ENCODE data around the gene AMPH.
"Not testable (repeated sequence)": the region's sequence is repeated elsewhere in the genome, so short reads cannot be mapped to it uniquely, and the experiment has no call there.

Gene AMPH

DNA sequence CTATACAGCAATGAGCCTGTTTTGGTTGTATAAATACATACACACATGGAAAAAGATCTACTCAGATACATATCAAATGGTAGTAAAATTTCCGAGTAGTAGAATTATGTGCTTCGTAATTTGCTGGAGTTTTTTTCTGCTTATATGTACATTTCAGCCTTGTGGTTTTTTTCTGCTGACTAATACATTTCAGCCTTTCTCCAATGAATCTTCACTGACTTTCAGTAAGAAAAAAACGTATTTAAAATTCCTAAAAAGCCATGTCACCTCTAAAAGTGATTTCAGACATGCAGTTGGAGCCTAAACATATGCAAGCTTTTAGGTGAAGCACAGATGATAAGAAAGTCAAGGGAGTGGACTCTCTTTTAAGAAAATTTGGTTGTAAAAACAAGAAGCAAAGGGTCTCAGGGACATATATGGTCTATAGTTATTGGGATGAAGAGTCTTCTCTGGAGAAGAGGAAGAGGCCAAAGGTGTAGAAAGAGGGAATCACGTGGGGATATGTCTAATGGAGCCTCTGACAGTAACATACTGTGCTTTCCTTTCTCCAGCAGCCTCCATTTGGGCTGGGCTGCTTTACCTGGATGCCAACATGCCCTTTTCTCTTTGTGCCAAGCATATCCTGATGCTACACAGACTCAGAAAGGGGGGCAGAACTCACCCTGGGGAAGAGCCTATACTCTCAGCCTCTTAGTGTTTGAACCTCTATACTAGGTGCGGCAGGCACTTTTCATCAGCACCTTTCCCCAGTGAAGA lies 2.4 kb downstream of the AMPH start:
- DNase-seq, result no peak

DNA sequence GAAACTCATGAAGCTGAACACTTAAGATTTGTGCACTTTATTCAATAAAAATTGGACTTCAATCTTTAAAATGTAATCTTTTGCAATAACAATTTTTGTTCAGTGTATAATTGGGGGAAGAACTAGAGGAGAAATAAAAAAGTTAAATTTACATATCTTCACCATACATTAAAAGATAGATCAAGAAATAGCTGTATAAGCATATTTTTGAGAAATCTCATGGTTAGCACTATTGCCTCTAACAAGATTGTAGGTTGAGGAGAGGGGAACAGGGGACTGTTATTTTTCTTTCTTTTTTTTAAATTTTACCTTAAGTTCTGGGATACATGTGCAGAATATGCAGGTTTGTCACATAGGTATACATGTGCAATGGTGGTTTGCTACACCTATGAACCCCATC lies 5.3 kb downstream of the AMPH start:
- DNase-seq, result no peak

DNA sequence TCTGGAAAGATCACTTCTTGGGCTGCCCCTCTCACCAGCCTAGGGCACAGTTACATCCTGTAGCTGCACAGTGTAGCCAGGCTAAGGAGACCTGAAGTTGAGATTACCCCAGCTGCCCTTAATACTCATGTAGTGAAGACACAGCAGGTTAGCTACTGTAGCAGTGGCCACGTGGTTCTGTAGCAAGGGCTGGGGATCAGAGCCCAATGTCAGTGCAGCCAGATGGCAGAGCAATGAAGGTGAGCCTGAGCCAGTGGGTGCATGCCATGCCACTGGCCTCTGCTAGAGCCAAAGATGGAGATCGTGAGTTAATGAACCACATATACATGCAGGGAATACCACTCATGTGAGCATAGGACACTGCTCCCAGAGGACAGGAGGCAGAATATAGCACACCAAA lies 15.5 kb downstream of the AMPH start:
- peak; percentile 42 to 75 for DNase-seq

DNA sequence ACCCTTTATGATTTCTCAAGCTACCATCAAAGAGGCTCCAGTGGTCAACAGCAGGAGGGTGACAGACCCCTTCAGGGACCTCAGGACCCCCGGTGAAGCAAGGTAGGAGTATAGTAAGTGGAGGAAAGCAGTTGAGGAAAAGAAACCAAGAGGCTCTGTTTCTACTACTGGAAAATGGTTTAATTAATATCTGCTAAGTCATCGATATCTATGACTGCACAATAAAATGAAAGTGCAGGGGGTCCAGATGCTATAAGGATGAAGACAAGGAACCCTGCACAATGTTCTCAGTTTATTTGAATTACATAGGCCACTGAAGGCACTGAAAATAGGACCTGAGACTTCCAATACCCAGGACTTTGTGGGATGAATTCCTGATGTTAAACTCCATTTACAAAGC lies 23.7 kb downstream of the AMPH start:
- DNase-seq, result no peak

DNA sequence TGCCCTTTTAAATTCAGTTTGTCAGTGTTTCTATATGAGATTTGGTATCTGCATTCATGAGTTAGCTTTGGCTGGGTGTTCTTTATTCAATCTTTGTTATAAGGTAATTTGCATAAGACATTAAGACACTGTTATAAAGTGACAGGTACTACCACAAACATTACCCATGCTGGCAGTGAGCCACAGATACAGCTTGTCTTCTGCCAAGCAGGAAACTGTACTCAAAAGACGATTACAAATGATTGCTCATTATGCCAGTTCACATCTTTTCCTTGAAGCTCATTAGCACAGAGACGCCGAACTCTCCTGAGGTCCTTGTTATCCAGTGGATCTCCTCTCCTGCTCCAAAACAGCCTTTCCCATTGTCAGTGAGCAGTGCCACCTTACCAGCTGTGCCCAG lies 30.4 kb downstream of the AMPH start:
- no peak for DNase-seq

DNA sequence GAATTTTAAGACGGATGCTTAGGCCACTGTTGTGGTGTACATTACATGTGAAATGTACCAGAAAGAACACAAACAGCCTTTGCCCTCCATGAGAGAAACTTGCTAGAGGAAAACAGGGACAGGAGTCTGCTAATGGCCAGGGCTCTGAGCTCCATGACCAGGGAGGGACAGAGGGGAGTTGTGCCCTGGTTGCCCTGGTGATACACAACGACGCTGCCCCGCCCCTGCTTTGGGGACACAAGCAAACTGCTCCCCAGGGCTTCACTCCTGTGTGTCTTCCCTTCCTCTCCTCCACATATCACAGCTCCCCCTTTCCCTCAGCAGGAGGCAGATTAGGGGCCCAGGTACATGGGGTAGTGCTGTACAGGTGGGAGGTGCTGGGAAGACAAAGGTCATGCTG lies 36.2 kb downstream of the AMPH start:
- no peak for DNase-seq

DNA sequence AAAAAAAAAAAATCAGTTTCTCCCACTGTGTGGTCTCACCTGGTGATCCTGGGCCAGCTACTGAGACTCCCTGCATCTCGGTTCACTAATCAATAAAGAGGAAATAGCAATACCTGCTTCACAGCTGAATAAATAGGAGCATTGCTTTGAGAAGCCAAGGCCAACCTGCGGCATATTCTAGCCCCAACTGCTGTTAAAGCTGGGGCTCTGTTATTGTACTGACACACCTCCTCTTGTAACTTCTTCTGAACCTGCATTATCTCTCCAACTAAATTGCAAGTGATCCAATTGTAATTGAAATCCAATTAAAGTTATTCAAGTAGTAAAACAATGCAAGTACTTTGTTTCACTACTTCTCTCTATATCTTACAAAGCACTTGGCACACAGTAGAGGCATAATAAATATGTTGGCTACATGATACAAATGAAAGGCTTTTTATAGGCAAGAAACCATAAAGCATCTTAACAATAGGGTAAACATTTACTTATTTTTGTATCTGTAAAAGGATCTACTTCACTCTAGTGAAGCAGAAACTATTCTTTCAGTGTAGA lies 38.4 kb downstream of the AMPH start:
- DNase-seq, result no peak

DNA sequence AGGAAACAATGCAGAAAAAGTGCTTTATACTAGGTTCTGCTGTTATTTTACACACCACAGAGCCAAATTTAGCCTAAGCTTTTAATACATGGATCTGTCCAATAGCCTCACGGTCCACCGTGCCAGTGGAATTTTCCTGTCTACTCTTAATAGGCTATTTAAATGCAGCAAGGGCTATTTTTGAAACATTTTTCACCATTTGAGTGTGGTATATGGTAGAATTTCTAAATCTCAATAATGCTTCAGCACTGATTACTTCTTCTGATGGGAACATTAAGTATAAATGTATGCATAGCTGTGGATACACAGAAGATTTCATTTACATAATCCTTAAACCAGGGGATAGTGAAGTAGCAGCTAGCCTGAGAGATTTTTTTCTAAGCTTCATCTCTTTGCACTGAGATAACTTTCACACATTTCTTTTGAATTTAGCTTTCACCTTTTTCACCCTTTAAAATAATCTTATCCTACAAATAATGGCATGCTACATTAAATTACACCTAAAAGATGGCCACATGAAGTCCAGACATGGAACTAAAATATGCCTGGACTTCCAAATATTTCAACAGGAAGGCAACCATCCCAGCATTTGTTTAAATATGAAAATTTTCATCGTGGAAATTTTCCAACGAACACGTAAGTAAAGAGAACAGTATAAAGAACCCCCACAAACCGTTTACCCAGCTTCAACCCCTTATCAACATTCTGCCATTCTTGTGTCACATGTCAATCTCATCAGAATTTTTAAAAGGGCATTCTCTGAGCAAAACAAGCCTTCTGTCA lies 45.4 kb downstream of the AMPH start:
- DNase-seq, result no peak

DNA sequence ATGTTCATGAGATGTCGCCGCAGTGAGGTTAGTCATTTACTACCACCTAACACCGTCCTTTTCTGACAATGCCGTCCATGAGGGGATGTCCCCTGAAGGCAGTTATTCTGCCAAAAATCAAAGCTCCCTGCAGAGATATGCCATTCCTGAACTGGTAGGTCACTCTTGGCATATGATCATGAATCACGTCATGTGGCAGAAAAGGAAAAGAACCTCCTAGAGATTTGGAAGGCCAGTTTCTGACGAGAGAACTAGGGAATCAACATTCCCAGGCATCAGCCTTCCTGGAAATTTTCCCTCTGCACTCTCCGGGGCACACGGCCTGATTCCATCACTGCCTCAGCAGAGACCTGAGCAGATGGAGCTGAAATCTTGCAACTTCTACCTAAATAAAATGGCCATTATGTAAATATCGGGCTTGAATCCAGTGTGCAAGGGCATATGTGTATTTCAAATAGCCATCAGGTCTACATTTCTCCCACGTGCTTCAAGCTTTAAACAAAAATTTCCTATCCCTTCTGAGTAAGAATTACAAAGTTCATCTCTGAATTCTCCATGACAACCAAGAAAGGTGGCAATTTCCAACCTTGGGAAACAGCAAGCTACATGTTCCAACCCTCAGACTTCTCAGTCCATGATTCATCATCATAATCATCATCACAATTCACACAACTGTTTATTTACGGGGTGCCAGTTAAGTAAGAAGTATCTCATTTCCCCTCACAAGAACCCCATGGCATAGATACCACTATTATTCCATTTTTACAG lies 46.5 kb downstream of the AMPH start:
- no peak for DNase-seq

DNA sequence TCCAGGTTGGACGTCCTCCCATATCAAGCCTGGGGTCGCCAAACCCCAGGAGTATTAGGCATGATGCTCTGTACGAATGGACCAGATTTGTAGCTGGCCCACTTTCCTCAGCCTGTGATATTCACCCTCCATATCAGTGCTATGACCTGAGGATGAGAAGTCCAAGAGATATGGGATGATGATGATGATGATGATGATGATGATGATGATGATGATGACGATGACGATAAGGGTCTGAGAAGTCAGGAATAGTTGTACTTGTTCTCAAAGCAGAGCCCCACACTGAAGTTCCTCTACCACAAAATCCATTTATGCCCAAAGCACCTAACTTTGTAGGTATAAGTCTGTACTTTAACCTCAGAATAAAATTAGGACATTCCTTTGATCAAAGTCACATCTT lies 50.7 kb downstream of the AMPH start:
- DNase-seq, result no peak

DNA sequence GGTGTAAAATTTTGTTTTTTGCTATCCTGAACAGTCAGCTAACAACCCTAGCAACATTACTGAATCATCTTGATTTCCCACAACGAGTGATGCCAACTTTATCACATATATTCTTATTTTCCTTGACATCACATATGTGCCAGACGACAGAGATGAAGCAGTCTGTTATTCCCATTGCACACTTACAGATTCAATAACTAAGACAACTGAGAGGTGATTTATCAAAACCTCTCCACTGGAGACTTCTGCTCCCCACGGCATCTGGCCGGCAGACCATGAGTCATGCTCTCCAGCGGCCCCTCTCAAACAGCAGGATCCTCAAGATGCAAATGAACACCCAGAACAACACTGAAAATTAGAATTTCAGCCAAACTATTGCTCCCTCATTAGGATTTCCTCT lies 57.1 kb downstream of the AMPH start:
- DNase-seq, result peak; percentile 11 to 59

DNA sequence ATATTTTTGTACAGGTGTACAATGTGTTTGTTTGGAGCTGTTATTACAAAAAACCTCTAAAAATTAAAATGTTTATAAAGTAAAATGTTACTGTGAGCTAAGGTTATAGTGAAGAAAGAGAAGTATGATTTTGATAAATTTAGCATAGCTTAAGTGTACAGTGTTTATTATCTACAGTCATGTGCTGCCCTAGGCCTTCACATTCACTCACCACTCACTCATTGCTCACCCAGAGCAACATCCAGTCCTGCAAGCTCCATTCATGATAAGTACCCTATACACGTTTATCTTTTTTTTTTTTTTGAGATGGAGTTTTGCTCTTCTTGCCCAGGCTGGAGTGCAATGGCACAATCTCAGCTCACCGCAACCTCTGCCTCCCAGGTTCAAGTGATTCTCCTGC lies 59.6 kb downstream of the AMPH start:
- not testable (repeated sequence) for DNase-seq

DNA sequence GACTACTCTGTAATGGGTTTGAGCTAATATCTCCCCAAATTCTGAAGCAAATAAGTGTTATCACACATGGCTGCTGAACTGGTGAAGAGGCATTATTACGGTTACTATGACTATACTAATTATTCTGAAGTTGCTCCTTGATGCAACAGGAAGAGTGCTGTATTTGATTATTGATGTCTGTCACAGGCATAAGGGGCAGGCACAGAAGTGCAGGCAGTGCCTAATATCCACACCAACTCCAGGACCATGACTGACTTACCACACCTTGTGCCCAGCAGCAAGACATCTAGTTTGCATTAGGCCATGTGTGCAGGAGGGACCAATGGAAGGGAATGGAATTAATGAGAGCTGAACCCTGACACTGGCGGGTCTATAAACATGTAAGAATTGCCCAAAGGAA lies 62.7 kb downstream of the AMPH start:
- no peak for DNase-seq

DNA sequence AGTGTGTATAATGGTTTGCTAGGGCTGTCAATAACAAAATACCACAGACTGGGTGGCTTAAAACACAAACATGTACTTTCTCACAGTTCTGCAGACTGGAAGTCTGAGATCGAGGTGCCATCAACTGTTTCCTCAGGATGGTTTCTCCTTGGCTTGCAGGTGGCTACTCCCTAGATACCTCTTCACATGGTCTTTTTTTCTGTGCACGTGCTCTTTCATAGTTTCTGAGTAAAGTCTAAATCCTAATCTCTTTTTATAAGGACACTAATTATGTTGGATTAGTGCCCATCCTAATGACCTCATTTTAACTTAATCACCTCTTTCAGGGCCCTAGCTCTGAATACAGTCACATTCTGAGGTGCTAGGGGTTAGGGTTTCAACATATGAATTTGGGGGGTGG lies 65.9 kb downstream of the AMPH start:
- peak; percentile 17 to 68 for DNase-seq

DNA sequence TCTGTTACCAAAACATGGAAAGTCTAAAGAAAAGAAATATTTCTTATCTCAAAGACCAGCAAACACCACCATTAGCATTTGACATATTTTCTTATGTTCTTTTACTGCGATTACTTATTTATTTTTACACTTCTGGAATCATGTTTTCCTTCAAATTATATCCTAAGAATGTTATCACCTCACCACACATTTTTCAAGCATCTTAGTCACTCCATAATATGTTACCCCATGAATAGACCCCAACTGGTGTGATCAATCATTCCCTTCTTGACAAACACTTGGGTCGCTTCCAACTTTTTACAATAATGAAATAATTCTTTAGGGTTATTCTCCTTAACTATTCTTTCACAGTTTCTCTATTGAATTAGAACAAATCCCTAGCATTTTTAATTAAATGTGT lies 67.4 kb downstream of the AMPH start:
- no peak for DNase-seq

DNA sequence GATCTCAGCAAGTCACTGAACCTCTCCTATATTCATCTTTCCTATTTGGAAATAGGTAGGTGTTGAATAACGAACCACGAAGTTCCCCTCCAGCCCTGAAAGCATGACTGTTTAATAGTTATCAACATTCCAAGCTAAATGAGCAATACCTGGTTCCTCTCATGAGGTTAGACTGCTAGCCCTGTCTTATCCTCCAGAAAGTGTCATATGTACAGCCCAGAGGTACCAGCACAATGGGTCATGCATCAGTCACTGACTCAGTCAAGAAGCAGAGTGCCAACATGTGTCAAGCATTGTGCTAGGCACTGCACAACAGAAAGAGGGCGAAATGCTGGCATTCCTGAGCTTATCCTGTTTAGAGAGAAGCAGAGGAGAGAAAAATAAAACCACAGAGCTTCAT lies 70.0 kb downstream of the AMPH start:
- DNase-seq, result no peak

DNA sequence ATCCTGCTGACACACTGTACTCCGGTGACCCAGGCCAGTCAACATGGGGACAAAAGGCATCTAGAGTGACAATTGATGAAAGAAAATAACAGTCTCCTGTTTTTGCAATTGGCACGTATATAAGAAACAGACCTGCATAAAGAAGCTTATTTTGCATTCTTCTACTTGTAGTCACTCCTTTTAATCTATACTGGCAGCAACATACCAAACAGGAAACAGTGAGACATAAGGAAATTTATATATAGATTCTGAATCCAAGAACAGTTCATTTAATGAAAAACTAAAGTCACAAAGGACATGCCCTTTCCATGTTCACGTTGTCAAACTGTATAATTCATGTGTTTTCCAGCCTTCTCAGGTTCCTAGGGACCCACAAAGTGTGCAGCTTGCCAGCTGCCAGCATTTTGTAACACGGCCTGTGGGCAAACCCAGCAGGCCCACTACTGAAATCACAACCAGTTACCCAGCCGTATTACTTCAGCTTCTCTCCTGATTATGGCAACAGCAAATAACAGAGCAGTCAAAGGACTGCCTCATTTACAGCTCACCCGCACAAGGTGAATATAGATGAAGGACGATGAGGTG lies 72.3 kb downstream of the AMPH start:
- no peak for DNase-seq

DNA sequence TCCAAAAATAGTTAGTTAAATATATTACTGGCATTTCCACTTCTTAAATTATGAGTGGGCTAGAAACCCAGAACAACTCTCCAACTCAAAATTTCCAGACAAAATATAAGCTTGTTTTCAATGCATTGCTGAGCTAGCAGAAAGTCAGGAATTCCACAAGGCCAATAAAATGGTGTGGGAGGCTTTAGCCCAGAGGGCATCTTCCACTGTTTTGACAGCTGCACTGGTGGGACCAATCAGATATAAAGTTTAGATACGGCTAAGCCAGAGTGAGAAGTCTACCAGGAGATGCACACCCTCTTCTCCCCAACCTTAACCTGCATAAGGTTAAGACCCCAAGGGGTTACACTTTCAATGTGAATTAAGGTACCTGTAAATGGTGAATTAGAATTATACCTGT lies 76.6 kb downstream of the AMPH start:
- DNase-seq, result no peak

DNA sequence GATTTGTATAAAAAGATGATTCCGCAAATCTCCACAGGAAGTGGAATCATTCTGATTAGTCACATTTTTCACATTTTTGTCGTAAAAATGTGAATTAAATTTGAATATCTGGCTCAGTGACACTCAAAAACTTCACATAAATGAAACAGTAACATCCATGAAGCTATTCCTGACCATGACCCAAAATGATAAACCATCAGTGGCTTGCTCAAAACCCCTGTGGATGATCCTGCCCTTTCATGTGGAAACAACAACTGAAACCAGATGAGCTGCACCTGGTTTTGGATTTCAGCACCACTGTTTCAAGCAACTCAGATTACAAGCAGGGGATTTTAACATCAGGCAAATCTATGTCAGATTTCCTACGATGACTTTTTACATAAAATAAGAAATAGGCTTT lies 80.3 kb downstream of the AMPH start:
- peak in 1 of 2 experiments; percentile 17 for DNase-seq

DNA sequence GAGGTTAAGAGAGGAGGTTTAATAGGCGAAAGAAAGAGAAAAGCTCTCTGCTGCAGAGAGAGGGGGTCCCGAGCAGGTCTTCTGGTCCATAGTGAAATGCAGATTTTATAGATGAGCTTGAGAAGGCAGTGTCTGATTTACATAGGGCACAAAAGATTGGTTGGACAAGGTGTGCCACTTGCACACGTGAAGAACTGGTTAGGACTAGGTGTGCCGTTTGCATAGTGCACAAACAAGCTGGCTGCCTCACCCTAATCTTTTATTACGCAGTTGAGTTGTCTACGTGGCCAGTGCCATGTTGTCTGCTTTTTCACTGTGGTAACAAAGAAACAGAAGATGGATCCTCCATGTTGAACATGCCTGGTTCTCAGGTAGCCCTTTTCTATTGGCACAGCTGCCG lies 82.6 kb downstream of the AMPH start:
- no peak for DNase-seq

DNA sequence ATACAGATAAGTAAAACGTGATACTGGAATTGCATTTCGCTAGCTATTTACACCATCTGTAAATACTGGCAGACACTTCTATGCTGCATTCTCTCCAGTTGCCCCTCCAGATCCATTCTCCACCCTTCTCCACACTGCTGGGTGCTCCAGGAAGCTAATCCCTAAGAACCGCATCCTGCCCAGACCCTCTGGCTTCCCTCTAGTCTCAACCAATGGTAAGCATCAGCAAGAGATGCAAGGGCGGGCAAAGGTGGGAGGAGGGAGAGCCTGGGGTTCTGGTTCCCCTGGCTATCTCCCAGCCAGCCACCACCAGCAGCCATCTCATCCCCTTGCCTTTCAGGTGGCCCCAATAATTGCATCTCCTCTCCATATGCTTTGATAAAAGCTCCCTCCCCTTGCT lies 84.4 kb downstream of the AMPH start:
- DNase-seq, result no peak

DNA sequence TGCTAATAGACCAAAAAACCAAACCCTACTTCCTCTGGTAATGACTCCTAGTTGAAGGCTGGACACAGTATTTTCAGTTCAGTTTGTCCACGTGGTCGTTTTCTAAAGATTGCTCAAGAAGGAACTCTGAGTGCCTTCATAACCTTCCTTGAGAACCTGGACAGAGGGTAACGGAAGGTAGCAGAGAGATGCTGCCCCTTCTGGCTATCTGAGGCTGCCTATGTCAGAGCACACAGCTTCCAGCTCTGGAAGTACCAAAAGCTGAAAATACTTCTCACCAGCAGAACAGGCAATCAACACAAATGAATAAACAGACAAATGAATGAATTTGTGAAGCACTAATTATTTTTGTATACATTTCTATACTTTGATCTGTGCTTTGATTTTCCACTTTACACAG lies 85.2 kb downstream of the AMPH start:
- no peak for DNase-seq

DNA sequence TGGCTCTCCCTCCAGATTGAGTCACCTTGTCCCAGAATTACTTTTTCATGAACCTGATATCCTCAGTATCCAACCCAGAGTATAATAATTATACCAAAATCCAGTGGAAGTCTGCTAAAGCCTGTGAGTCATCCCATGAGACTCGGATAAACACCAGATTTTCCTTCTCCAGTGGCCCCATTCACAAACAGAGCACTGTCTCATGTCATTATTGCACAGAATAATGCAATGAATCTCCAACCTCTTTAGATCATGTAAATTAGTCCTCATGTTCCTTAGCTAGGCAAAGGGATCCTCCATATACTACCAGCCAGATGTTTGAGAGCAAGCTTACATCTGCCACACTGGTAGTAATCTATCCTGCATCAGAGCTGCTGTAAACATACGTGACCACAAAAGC lies 89.0 kb downstream of the AMPH start:
- DNase-seq, result no peak

All from NCI-H524 (cell line).